A172 (cell line): ENCODE results near the gene SLCO2B1. TPM values are rescaled to one million over a fixed set of nuclear protein-coding genes. Genes with fewer than 3 reads are reported as not detected.

ENCODE experiments used
- DNase-seq: peaks from one replicate; pipeline ENCODE4 v3.0.0-alpha.2; 2015; ENCODE audit warnings: low spot score
- total RNA-seq: library from RNA; depleted of rRNA; stranded (reverse); fragments of >200 nt; shearing (Covaris generic); gene quantifications from 2 replicates; pipeline ENCODE4 v1.2.3, GENCODE V29; 2014; rRNA removed

The SLCO2B1 gene
- total RNA-seq, 1 experiment from 2014 or later: 2.0 TPM

DNA sequence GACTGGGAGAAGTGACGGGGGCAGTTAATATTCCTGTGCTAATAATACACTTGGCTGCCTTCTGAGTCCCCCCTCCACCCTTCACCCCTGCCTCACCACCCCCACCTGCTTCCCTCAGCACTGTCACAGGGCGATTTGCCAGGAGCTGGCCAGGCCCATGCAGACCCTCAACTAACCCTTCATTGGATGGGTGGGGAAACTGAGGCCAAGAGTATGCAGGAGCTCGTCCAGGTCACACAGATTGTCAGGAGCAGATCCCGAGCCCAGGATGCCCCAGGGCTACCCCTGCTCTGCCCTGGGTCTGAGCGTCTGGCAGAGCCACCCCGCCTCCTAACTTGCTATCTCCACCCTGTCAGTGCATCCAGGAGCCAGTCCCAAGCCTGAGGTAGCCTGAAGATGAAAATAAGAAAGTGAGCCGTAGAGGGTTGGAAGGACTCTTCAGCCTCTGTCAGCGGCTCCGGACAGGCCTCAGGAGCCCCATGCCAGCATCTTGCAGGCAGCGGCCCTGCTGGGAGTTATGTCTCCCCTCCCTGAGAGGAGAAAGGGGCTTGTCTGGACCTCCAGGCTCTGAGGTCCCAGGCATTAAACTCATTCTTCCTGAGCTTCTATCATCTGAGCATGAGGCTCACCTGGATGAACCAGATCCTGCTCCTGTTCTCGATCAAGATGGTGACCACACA is 95.9 kb downstream of the SLCO2B1 start:
- DNase-seq: no peak

- DNase-seq: no peak
Measured at GRCh38 chr11:75248924-75249256, 98.0 kb downstream of the SLCO2B1 start.

- DNase-seq: no peak
Measured at GRCh38 chr11:75249704-75250103, 98.8 kb downstream of the SLCO2B1 start.

DNA sequence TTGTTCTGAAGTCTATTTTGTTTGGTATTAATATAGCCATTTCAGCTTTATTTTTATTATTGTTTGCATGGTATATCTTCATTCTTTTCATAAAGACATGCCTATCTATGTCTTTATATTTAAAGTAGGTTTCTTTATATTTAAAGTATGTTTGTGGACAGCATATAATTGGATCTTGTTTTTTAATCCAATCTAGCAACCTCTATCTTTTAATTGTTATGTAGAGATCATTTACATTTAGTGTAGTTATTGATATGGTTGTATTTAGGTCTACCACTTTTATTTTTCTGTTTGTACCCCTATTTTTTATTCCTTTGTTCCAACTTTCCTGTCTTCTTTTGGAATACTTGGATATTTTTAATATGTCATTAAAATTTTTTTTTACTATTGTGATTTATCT is 103.4 kb downstream of the SLCO2B1 start:
- DNase-seq: no peak

Other genes with a start within 250 kb of the SLCO2B1 start
- 13.2 and 27.3 TPM in 2 replicates for gene XRRA1, start 202.0 kb upstream of the SLCO2B1 start, total RNA-seq
- gene SPCS2, start 201.8 kb upstream of the SLCO2B1 start, total RNA-seq: 35.6 and 61.5 TPM in 2 replicates
- gene NEU3, start 162.2 kb upstream of the SLCO2B1 start, total RNA-seq: 7.5 and 12.1 TPM in 2 replicates
- 0.02 TPM in 1 of 2 replicates, not detected in the other for gene OR2AT4, start 54.2 kb upstream of the SLCO2B1 start, total RNA-seq
- gene TPBGL, start 89.7 kb downstream of the SLCO2B1 start, total RNA-seq: not detected in 2 replicates
- gene ARRB1, start 200.6 kb downstream of the SLCO2B1 start, total RNA-seq: 18.4 and 22.2 TPM in 2 replicates
- gene RPS3, start 248.4 kb downstream of the SLCO2B1 start, total RNA-seq: 1,638 and 1,693 TPM in 2 replicates